Central memory CD4-positive, alpha-beta T cell (primary cell): Measurements from ENCODE around the gene FOXP4.

Source experiments
- DNase-seq: peaks from one replicate; pipeline ENCODE4 v3.0.0; 2022

Gene FOXP4

DNA sequence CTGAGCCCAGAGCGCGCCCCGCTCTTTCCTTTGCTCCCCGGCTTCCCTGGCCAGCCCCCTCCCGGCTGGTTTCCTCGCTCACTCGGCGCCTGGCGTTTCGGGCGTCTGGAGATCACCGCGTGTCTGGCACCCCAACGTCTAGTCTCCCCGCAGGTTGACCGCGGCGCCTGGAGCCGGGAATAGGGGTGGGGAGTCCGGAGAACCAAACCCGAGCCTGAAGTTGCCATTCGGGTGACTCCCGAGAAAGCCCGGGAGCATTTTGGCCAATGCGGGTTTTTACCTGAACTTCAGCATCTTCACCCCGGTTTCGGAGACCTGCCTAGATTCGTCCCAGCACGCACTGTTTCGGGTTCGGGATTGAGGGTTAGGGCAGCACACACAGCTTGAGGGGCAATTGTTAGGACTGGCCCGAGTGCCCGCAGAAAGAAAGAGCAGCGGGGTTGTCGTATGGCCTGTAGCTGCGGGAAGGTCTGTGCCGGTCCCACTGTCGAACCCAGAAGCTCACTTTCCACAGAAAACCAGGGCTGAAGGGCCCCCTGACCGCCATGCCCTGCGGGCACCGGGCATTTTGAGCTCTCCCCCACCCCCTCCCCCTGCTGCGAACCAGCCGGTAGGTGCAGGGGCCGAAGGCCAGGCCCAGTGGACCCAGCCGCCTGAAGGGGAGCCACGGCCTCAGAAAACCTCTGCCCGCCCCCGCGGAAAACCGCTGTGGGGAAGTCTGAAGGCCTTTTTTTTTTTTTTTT is 2.1 kb downstream of the FOXP4 start:
- peak; percentile 26 for DNase-seq

DNA sequence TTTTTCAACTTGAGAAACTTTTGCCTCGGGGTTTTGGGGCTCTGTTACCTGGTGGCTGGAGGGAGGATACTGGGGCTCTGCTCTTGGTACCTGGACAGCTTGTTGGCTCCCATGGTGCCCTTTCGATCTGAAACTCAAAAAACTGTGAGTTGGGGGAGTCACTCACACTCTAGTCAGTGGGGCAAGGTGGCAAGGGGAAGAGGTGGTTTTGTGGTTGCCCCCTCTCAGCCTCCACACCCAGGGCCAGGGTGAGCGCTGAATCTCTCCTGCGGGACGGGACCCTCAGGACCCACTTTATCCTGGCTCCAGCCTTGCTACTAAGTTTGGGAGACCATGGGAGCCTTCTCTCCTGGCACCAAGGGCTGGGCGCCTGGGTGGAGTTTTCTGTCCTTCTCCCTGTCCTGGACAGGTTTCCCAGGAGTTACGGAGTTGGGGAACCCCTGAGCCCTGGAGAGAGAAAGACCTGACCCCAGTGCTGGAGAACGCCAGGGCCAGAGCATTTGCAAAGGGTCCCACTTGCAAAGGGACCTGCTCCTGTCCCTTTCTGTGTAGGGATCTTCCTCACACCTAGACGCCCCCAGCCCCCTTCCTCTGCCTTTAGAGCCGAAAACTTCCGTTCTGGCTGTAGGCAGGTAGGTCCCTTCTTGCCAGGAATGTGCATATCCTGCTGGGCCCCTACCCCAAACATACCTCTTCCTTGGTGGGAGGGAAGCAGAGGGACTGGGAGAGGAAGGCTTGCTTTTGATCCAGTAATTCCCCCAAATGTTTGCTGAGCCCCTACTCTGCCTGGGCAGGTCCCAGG is 2.9 kb downstream of the FOXP4 start:
- DNase-seq = no peak

DNA sequence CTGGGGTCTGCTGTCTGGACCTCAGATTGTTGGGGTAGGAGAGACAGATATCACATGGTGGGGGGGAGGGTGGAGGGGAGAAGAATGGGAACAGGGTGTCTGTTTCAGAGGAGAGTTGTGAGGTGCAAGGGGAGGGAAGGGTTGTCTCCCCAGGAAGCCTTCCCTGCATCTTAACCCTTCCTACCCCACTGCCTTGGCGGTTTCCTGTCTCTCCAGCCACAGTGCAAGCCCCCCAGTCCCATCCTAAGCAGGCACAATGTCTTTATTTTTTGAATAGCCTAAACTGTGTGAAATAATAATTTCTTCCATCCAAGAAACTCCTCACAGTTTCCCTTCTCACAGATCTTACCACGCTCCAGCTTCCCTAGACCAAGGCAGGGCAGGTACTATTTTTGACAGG is 3.5 kb downstream of the FOXP4 start:
- DNase-seq = no peak

DNA sequence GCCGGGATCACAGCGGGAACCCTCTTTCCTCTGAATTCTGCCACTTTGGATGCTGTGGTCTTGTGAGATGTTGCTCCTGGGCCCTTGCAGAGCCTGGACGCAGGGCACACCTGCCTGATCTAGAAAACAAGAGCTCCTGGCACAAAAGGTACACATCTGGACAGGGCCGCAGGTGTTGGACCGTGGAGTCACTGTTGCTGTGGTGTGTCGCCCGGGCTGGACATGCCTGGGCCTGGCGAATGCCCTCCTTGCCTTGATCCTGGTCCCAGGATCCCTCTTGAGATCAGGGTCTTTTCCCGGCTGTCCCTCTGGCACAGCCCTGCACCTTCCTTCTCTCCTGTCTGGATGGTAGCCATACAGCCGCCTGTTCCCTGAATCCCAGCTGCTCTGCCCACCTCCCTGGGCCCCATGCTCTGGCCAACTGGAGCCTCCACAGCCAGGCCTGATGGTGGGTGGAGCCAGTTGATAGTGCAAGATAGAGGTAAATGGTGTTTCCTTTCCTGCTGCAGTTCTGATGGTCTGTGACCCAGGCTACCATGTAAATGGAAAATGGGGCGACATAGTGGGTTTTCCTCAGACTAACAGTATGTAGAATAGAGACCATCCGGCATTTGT is 5.0 kb downstream of the FOXP4 start:
- DNase-seq = no peak

DNA sequence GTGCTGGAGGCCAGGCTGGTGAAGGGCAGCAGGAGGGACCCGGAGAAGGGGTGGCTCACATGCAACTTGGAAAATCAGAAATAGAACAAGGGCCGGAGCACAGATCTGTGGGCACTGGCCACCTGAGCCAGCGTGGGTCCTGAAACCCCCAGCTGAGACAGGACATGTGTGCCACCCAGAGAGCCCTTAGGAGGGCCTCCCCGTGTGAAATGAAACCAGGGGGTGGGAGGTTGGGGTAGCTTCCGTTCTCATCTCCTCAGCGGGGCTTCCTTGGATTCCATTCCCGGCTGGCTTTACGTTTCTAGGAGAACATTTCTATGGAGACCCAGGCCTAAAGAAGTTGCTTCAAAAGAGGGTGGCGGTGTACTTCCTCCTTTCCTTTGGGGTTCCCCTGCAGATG is 5.7 kb downstream of the FOXP4 start:
- no peak for DNase-seq

DNA sequence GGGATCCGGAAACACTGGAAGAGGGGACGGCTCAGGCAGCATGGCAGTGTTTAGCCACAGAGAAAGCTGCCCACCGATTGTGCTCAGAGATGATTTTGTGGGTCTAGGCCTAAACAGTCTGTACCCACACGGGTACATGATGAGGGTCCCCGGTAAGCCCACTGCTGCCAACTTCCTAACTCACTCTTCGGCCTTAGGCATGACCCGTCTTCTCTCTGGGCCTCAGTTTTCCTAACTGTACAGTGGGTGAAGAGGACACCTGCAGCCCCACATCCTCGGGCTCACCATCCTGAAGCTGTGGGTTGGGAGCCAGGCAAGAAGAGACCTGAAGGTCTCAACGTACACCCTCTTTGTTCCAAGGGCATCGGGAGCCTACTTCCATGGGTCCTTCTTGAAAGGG is 6.5 kb downstream of the FOXP4 start:
- no peak for DNase-seq

DNA sequence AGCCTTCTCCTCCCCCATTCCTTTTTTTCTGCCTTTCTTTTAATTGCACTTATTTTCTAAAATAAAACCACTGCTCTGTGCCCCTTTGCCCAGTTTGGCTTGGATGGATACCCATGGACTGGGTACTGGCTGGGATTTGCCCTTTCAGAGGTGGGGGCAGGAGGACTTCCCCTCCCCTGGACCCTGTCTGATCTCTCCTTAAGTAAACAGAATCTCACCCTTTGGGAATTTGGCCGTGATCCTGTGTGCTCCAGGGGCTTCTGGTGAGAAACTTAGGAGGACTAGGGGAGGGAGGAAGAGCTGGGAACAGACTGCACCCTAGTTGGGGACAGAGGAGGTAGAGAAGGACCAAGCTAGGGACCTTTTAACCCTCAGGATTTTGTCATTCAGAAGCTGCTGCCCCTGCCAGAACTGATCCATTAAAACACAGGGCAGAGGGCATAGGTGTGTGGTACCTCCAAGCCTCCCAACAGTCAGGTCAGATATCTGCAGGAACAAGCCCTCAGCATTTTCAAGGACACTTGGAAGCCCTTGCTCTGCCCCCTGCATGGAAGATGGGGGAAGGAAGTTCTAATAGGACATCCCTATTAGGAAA is 7.3 kb downstream of the FOXP4 start:
- DNase-seq = no peak

DNA sequence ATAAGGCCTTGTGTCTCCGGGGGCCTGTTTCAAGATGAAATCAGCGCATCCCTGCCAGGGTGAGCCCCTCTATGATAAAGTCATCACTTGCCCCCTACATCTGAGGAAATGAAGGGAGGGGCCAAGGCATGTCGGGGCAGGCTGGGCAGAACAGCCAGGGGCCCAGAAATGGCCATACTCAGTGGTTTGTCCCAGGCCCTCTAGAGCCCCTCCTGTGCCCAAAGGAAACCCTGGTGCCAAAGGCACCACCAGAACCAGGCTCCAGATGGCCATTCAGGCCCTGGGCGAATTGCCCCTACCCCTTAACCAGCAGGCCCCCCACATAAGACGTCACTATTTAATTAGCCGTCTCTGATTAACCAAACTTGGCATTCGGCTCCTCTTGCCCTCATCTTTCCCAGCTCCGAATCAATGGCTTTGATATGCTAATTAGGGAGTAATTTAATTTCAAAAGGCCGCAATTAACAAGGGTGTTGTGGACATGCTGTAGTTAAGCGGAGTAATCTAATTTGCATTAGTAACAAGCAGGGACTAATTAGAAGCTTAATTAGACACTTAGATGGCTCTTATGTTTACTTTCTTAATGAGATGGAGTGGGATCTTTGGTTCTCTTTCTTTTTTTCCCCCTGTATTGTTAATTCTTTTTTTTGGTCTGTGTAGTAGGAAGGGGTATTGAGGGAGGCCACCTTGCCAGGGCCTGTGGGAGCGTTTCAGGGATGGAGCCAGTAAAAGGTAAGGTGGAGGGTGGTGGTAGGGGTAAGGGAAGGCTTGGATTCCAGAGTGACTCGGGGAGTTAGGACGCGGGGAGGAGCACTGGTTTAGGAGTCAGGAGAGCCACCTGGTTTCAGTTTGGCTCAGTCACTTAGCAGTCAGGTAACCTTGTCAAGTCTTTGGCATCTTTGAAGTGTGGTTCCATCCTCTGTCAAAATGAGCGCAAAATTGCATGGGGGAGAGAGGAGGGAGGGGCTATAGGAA is 9.4 kb downstream of the FOXP4 start:
- no peak for DNase-seq

DNA sequence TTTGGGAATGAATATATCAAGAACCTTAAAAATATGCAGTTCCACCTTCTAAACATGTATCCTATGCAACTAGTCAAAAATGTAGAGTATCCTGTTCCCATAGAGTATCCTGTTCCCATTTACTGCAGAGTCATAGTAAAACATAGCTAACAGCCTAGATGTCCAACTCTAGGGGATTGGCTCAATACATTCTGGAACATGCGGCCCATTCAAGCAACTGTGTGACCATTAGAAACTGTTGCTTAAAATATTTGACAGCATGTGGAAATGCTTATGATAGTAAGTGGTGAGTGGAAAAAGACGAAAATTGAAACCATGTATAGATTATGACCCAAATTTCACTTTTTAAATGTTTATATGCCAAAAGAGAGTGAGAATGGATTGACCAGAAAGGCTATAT is 11.2 kb downstream of the FOXP4 start:
- DNase-seq = no peak

DNA sequence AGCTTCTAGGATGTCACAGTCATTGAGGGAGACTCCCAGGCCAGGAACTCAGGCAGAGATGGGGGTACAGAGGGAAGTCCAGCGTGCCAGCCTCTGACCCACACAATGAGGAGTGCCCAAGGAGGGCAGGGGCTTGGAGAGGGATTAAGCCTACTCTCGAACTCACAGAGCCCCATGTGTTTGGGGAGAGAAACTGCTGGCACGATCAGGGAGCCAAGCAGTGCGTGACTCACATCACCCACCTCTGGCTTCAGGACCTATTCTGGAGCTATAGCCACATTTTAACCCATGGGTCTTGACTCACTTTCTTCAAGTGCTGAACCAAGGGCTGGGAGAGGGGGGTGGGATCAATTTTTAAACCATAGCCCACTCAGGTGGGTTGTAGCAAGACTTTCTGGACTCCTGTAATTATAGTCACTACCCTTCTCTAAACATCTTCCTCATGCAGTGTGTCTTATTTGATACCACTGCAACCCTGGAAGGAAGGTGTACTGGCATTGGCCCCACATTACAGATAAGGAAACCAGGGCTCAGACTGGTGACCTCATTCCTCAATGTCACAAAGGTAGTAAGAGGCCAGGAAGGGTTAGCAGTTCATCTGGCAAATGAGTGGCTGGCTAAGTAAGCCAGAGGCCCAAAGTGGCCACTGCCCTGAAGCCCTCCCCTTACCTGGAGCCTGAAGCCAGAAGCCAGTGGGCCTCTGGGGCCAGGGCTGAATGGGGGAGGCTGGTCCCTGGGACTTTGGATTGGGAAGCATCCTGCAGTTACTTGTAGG is 12.0 kb downstream of the FOXP4 start:
- no peak for DNase-seq

DNA sequence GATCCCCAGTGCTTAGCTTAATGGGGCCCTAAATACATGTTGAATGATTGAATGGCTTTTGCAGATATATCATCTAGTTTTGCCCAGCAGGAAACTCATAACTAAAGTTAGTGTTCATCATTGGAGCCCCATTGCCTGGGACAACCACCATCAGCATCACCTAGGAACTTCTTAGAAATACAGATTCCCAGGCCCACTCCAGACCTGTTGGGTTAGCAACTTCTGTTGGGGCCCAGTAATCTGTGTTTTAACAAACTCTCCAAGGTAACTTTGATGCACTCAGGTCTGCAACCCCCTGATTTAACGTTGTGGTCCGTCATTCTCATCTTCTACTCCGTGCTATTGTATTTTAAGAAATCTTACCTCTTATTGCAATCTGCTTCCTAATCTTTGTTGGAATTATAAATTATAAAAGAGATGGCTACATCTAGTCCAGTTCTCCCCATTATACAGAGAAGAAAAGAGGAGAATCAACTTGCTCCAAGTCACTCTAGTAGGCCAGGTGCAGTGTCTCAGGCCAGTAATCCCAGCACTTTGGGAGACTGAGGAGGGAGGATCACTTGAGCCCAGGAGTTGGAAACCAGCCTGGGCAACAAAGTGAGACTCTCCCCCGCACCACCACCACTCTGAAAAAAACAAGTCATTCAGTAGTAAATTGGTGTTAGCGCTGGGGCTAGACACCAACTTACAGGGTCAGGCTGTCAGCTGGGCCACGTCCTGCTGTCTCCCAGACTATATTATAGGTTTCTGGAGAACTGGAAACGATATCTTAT is 13.7 kb downstream of the FOXP4 start:
- DNase-seq = no peak

DNA sequence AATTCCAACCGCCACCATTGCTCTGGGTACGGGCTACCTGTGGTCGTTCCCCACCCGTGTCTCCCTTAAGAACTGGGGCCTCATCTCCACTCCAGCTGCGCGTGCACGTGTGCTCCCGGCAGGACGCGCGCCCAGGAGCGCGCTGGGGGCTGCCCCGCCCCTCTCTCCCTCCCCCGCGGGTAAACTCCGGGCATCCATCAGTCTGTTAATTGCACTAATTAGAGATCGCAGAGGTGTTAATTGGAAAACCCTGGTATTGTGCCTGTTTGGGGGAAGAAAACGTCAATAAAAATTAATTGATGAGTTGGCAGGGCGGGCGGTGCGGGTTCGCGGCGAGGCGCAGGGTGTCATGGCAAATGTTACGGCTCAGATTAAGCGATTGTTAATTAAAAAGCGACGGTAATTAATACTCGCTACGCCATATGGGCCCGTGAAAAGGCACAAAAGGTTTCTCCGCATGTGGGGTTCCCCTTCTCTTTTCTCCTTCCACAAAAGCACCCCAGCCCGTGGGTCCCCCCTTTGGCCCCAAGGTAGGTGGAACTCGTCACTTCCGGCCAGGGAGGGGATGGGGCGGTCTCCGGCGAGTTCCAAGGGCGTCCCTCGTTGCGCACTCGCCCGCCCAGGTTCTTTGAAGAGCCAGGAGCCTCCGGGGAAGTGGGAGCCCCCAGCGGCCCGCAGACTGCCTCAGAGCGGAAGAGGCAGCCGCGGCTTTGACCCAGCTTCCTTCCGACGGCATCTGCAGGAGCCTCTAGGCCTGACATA is 14.4 kb downstream of the FOXP4 start:
- peak; percentile 95 for DNase-seq

DNA sequence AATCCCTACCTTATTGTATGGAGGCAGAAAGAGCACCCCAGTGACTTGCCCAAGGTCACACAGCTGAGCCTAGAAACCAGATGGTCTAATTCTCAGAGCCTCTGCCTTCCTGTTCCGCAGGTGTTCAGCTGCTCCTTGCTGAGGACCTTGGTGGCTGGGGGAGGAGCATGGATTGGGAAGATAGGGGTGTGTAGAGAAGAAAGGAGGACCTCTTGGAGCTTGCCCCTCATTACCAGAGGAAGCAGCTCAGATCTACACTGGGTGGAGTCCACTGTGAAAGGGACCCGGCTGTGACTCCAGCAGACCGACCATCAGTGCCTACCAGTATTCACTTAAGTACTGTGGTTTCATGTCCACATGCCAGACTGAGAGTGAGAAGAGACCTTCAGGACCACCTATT is 15.2 kb downstream of the FOXP4 start:
- DNase-seq = no peak

DNA sequence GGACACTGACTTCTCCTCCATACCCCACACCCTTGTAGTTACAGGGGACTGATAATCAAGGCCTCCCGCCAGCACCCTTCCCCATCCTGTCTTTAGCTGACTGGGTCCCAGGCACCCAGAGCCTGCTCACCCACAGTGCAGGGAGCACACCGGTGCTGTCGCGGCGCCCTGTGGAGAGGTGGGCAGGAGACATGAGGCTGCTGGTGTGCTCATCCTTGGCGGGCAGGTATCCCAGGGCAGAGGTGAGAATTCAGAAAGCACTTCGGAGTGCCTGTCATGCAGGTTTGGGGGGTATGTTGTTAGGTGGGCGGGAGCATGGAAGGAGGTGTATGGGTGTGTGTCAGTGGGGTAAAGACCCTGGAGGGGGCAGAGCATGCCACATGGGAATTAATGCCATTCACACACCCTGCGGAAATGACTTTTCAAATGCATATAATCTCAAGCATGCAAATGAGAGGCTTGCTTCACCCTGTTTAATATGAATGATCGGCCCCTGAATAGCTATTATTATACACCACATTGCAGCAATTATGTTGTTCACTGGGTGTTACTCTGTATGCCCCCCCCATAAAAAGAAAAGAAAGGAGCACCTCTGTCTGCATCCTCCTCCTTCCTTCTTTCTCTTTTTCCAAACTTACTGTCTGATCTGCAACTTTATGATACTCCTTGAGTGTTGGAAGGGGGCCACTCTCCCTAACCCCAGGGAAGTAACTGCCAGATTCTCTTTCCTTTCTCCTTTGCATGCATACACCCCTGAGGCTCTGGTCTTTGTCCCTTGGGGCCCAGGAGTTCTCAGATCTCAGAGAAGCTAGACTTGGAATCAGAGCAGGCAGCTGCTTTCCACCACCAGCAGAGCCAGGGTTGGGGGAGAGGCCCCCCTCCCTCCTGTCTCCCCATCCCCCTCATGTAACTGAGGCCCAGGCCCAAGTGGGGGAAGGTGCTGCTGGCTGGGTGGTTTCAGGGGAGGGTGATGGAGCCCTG is 16.0 kb downstream of the FOXP4 start:
- no peak for DNase-seq

DNA sequence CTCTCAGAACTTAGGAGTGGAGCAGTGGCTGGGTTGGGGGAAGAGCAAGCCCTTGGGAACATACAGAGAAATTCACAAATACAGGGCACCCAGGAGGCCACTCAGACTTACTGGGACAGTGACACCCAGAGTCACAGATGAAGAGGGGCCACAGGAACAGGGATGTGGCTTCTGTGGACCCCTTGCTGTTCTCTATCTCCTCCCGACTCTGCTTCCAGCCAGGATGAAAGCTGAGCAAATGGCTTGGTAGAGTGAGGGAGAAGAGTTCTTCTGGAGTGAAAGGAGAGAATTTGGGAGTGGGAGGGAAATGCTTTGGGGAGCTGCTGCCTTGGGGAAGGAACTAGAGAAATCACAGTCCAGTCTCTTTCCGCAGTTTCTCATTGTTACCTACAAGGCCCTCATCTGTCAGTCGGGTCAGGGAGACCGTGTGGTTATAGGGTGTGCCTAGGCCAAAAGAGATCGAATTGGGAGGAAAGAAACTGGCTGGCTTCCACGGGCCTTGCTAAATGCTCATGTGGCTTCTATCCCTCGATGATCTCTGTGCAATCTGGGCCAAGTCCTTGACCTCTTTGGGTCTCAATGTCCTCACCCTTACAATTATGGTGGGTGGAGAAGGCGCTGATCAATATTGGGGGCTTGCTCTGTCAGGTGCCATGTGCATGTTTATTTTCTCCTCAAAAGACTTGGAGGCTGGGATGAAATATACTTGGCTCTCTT is 17.0 kb downstream of the FOXP4 start:
- DNase-seq = no peak

DNA sequence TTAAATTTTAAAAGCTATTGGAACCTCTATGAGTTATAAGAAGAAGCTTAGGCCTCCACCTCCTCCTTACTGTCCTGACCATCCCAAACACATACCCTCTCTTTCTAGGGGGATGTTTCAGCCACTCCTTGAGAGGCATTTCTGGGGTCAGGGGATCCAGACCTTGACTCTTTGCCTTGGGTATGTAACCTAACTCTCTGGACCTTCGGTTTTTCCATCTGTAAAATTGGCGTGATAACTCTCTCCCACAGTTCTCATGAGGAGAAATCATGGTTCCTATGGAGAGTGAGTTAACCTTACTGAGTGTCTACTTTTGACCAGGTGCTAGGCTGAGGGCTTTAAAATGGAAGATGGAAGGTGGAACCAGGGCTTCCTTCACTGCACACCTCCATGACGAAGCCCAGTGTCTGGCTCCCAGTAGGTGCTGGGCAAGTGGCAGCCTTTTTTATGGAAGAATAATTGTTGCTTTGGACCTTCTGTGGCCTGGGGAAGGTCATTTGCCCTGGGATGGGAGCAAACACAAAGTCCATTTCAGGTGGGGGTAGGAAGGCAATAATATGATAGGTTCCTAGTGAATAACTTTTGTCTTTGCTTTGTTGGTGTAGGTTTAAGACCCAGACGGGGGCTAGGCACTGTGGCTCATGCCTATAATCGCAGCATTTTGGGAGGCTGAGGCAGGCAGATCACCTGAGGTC is 18.4 kb downstream of the FOXP4 start:
- no peak for DNase-seq

DNA sequence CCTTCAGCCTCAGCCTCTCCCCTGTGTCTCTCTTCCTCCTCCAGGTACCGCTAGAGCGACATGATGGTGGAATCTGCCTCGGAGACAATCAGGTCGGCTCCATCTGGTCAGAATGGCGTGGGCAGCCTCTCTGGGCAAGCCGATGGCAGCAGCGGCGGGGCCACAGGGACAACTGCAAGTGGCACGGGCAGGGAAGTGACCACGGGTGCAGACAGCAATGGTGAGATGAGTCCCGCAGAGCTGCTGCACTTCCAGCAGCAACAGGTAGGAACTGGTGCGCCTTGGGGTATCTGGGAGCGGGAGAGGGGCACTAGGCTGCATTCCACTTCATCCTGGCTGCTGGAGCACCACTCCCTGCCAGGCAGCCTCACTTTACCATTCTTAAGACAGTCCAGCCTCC is 19.5 kb downstream of the FOXP4 start:
- DNase-seq = no peak
